Esophagus (tissue), 2 donors: ENCODE results near the gene MFN1. TPM values are rescaled to one million over a fixed set of nuclear protein-coding genes. Genes with fewer than 3 reads are reported as not detected.
A peak's percentile ranks its signal among the peaks of the same experiment; 100 is the strongest.

Source experiments
- H3K27ac ChIP-seq, 2 donors: one replicate each; pipeline ENCODE4 v1.5.1; 2013; ENCODE audit warnings: low read depth in 2 of 2, mild to moderate bottlenecking in 2 of 2, inconsistent platforms in 1 of 2, low read length in 1 of 2, moderate library complexity in 1 of 2
- H3K27me3 ChIP-seq, 2 donors: one replicate each; pipeline ENCODE4 v1.6.1; 2013; ENCODE audit warnings: low read length in 2 of 2, control low read depth in 1 of 2, mild to moderate bottlenecking in 1 of 2; ENCODE audit not compliant: insufficient read depth in 2 of 2, control insufficient read depth in 1 of 2
- H3K36me3 ChIP-seq, 2 donors: one replicate each; pipeline ENCODE4 v1.6.1; 2013; ENCODE audit warnings: low read length in 1 of 2; ENCODE audit not compliant: control insufficient read depth in 2 of 2, insufficient read depth in 2 of 2
- H3K4me1 ChIP-seq, 2 donors: one replicate each; pipeline ENCODE4 v1.6.1; 2013; ENCODE audit warnings: low read length in 1 of 2; ENCODE audit not compliant: control insufficient read depth in 2 of 2, insufficient read depth in 2 of 2
- H3K4me3 ChIP-seq, 2 donors: one replicate each; pipeline ENCODE4 v1.5.1; 2013; ENCODE audit warnings: low read length in 2 of 2, mild to moderate bottlenecking in 2 of 2, low read depth in 1 of 2, moderate library complexity in 1 of 2
- H3K9me3 ChIP-seq, 2 donors: one replicate each; pipeline ENCODE4 v1.6.1; 2013; ENCODE audit warnings: mild to moderate bottlenecking in 2 of 2, low read depth in 1 of 2, low read length in 1 of 2, moderate library complexity in 1 of 2; ENCODE audit not compliant: control insufficient read depth in 2 of 2, insufficient read depth in 1 of 2
- WGBS, 2 donors: extraction: QIAGEN DNeasy Blood & Tissue Kit; methylation state at CpG; one replicate each; pipeline ENCODE4 v1.1.7; 2013; 5-methylcytosine and 5-hydroxymethylcytosine counted together
- polyA plus RNA-seq, 2 donors: library from polyadenylated mRNA; stranded (reverse); fragments of 200-250 nt; gene quantifications; one replicate each; pipeline ENCODE4 v1.2.3, GENCODE V29; 2013
- donor health status: healthy with polysubstance abuse.
- donor health status: Bipolar disorder and iron deficiency.

MFN1 gene
- polyA plus RNA-seq, 2 donors = 17.3 to 17.6 TPM

- no peak overlapping the region for H3K27ac ChIP-seq
- H3K4me1 ChIP-seq = no peaks in the 10 kb centered on the region
- H3K9me3 ChIP-seq = no peaks in the 10 kb centered on the region
- no peak overlapping the region for H3K4me3 ChIP-seq
- H3K27me3 ChIP-seq = no peaks in the 10 kb centered on the region
- 85 to 94% methylated on average over 2 of the region's 2 CpGs for WGBS, 2 donors
- H3K36me3 ChIP-seq = peaks cover 3 to 6% of the 10 kb centered on the region in 2 donors
Measured at GRCh38 chr3:179333084-179333483, 14.4 kb upstream of the MFN1 start.

GRCh38 chr3:179336345-179336929 lies 11.1 kb upstream of the MFN1 start:
- H3K27ac ChIP-seq = no peak overlapping the region
- no peaks in the 10 kb centered on the region for H3K4me1 ChIP-seq
- no peaks in the 10 kb centered on the region for H3K27me3 ChIP-seq
- WGBS, 2 donors = 28 to 37% methylated on average over 1 of the region's 1 CpG
- H3K9me3 ChIP-seq = no peaks in the 10 kb centered on the region
- peaks cover 0 to 3% of the 10 kb centered on the region in 2 donors for H3K36me3 ChIP-seq
- H3K4me3 ChIP-seq = no peak overlapping the region

DNA sequence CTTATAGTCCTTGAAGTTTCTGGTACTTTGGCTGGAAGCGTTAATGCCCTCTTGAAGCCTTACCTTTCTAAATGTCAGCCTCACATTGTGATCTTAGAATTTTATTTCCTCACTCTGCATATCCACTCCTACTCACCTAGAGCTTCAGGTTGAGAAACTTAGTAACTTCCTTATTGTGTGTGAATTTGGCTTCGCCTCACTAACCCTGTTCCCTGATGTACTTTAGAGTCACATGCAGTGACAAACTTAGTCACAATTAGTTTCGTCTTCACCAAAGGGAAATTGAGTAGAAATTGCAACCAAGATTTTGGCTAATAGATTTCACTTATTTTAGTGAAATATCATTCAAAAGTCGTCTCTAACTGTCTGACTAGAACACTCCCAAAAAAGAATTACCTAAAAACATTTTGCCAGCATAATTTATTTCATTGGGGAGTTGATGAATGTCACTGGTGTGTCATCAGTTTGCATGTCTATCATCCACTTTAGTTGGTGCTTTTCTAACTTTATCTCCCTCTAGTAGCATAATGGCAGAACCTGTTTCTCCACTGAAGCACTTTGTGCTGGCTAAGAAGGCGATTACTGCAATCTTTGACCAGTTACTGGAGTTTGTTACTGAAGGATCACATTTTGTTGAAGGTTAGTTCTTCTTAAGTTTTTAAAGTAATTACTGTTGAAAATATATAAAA lies 960 bp downstream of the MFN1 start:
- peak overlapping the region; percentile 72 to 96 for H3K4me3 ChIP-seq
- H3K27me3 ChIP-seq = no peaks in the 10 kb centered on the region
- H3K36me3 ChIP-seq = peaks cover 0 to 3% of the 10 kb centered on the region in 2 donors
- H3K9me3 ChIP-seq = no peaks in the 10 kb centered on the region
- WGBS, 2 donors = 24 to 25% methylated on average over 5 of the region's 5 CpGs
- H3K4me1 ChIP-seq = peaks cover 0 to 2% of the 10 kb centered on the region in 2 donors
- H3K27ac ChIP-seq = peak overlapping the region; percentile 93 to 97

DNA sequence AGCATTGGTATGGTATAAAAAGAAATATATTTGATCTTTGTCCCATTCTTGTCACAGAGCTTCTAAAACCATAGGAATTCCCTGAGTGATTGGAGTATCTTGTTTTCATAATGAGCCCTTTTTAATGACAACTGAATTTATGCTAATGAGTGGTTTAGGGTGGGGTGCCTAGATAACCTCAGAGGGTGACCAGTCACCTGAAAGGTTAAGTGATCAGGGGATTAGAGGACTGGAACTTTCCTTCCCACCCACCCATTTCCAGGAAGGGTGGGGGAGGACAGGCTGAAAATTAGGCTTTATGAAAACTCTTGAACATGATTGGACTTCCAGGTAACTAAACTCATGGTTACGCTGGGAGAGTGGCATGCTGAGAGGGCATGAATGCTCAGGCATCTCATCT lies 8.5 kb downstream of the MFN1 start:
- Histone ChIP-seq H3K36me3 (peaks cover 10 to 19% of the 10 kb centered on the region in 2 donors), H3K4me1 (no peaks in the 10 kb centered on the region), H3K27me3 (no peaks in the 10 kb centered on the region), H3K27ac (no peak overlapping the region), H3K9me3 (no peaks in the 10 kb centered on the region), H3K4me3 (no peak overlapping the region)
- WGBS, 2 donors = 95 to 97% methylated on average over 1 of the region's 1 CpG

DNA sequence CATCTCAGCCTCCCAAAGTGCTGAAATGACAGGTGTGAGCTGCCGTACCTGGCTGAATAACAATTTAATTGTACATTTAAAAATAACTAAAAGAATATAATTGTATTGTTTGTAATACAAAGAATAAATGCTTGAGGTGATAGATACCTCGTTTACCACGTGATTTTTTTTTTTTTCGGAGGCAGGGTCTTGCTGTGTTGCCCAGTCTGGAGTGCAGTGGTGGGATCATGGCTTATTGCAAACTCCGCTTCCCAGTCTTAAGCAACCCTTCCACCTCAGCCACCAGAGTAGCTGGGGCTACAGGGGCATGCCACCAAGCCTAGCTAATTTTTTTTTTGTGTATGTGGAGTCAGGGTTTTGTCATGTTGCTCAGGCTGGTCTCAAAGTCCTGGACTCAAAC lies 15.8 kb downstream of the MFN1 start:
- H3K27me3 ChIP-seq = no peaks in the 10 kb centered on the region
- H3K27ac ChIP-seq = no peak overlapping the region
- H3K9me3 ChIP-seq = no peaks in the 10 kb centered on the region
- WGBS, 2 donors = 95 to 96% methylated on average over 5 of the region's 5 CpGs
- peaks cover 2 to 3% of the 10 kb centered on the region in 2 donors for H3K36me3 ChIP-seq
- no peak overlapping the region for H3K4me3 ChIP-seq
- no peaks in the 10 kb centered on the region for H3K4me1 ChIP-seq

DNA sequence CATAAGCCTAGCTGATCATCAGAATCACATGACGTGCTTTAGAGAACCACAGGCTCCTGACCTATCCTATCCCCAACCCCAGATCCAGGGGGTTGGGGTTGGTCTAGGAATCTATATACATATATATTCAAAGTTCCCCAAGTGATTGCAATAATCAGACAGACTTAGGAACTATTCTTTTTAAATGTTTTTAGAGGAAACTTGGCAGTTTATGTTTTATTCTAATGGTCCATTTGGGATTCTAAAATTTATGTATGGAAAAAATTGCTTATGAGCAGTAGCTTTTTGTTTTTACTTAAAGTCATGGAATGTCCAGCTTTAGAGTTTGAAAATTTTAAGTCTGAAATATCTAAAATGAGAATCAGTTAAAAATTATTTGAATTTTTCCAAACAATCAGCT lies 22.1 kb downstream of the MFN1 start:
- WGBS, 2 donors = 97 to 98% methylated on average over 1 of the region's 1 CpG
- Histone ChIP-seq H3K4me1 (no peaks in the 10 kb centered on the region), H3K9me3 (no peaks in the 10 kb centered on the region), H3K27me3 (no peaks in the 10 kb centered on the region), H3K36me3 (peaks cover 0 to 2% of the 10 kb centered on the region in 2 donors), H3K27ac (no peak overlapping the region), H3K4me3 (no peak overlapping the region)

GRCh38 chr3:179373938-179374337 lies 26.4 kb downstream of the MFN1 start:
- Histone ChIP-seq H3K4me3 (no peak overlapping the region), H3K27me3 (no peaks in the 10 kb centered on the region), H3K9me3 (no peaks in the 10 kb centered on the region), H3K36me3 (peaks cover 0 to 2% of the 10 kb centered on the region in 2 donors), H3K4me1 (no peaks in the 10 kb centered on the region), H3K27ac (no peak overlapping the region)
- WGBS, 2 donors = 97 to 99% methylated on average over 6 of the region's 6 CpGs

GRCh38 chr3:179375091-179375999 lies 27.8 kb downstream of the MFN1 start:
- H3K36me3 ChIP-seq = peaks cover under 1 to 2% of the 10 kb centered on the region in 2 donors
- 90% methylated on average over 12 of the region's 12 CpGs for WGBS, 2 donors

GRCh38 chr3:179376474-179376873 lies 29.0 kb downstream of the MFN1 start:
- no peaks in the 10 kb centered on the region for H3K4me1 ChIP-seq
- peaks cover 0 to 7% of the 10 kb centered on the region in 2 donors for H3K36me3 ChIP-seq
- WGBS, 2 donors = 88 to 92% methylated on average over 1 of the region's 1 CpG
- no peaks in the 10 kb centered on the region for H3K27me3 ChIP-seq
- H3K27ac ChIP-seq = no peak overlapping the region
- H3K9me3 ChIP-seq = no peaks in the 10 kb centered on the region
- H3K4me3 ChIP-seq = no peak overlapping the region

More at GRCh38 chr3:179375091-179375999, 27.8 kb downstream of the MFN1 start:
- no peaks in the 10 kb centered on the region for H3K27me3 ChIP-seq
- no peaks in the 10 kb centered on the region for H3K9me3 ChIP-seq
- no peaks in the 10 kb centered on the region for H3K4me1 ChIP-seq
- H3K4me3 ChIP-seq = no peak overlapping the region
- H3K27ac ChIP-seq = no peak overlapping the region
